22Rv1 (cell line): ENCODE results near the gene TSHZ1.

Experiments
- ZFX ChIP-seq: fragments of 450-650 bp; IDR thresholded peaks from 2 replicates; pipeline ENCODE4 v1.6.1; 2017; ENCODE audit warnings: antibody characterized with exemption, borderline replicate concordance
- TF ChIP-seq, protein P1 (sequence below): fragments of 450-650 bp; IDR thresholded peaks from 2 replicates; pipeline ENCODE4 v1.5.1; 2017; ENCODE audit warnings: mild to moderate bottlenecking

DNA sequence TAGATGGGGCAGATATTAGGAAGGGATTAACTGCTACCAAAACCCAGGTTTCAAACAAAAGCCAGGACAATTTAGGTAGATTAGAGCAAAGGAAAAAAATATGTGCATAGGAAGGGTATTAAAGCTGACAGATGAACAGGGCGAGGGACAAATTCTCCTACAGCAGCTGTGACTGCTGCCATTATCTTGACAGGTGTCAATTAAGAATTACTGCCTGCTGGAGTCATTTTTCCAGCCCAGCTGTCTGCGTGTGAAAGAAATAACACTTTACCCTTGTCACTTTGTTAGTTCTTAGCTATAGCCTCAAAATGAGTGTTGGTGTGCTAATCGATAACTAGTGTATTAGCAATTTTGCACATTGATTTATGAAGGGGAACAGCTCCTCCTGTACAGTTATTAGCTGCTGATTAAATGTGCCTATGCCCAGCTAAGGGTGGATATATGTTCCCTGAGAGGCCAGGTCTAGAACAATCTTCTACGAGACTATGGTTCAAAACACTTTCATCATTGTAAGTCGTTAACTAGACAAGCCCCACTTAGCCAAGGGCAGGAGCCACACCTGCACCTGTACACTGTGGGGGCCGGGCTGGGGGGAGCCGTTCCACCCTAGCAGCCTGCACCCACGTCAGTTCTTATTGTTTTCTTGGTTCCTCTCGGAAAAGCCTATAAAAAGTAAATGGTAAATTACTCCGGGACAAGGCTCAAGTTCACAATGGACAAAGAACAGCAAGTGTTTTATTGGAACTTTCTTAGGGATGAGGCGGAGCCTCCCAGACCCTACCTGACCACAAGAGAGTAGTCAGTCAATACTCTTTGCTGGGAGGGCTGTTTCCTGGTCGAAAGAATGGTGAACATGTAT is 7.7 kb downstream of the TSHZ1 start:
- TF ChIP-seq, protein P1, sequence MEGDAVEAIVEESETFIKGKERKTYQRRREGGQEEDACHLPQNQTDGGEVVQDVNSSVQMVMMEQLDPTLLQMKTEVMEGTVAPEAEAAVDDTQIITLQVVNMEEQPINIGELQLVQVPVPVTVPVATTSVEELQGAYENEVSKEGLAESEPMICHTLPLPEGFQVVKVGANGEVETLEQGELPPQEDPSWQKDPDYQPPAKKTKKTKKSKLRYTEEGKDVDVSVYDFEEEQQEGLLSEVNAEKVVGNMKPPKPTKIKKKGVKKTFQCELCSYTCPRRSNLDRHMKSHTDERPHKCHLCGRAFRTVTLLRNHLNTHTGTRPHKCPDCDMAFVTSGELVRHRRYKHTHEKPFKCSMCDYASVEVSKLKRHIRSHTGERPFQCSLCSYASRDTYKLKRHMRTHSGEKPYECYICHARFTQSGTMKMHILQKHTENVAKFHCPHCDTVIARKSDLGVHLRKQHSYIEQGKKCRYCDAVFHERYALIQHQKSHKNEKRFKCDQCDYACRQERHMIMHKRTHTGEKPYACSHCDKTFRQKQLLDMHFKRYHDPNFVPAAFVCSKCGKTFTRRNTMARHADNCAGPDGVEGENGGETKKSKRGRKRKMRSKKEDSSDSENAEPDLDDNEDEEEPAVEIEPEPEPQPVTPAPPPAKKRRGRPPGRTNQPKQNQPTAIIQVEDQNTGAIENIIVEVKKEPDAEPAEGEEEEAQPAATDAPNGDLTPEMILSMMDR: no peak
- no peak for TF ChIP-seq ZFX
